GM21528 (cell line): ENCODE data around the gene OR2S2.
"Not testable (repeated sequence)": the region's sequence is repeated elsewhere in the genome, so short reads cannot be mapped to it uniquely, and the experiment has no call there.

Source experiments
- ATAC-seq: cut with Tn5 transposase; IDR thresholded peaks from one replicate; pipeline ENCODE4 v1.9.1; 2021; ENCODE audit warnings: mild to moderate bottlenecking, moderate library complexity; ENCODE audit not compliant: unreplicated experiment, low FRiP score

OR2S2 gene

DNA sequence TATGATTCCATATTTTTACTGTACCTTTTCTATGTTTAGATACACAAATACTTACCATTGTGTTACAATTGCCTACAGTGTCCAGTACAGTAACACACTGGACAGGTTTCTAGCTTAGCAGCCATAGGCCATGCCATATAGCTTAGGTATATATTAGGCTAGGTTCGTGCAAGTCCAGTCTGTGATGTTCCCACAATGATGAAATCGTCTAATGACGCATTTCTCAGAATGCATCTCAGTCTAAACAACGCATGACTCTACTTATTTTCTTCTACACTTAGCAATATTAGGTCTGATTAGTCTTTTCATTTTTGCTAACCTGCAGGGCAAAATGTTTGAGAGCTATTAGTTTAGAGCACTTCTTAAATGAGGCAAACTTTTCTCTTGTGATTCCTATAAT lies 22.7 kb downstream of the OR2S2 start:
- ATAC-seq: no peak

DNA sequence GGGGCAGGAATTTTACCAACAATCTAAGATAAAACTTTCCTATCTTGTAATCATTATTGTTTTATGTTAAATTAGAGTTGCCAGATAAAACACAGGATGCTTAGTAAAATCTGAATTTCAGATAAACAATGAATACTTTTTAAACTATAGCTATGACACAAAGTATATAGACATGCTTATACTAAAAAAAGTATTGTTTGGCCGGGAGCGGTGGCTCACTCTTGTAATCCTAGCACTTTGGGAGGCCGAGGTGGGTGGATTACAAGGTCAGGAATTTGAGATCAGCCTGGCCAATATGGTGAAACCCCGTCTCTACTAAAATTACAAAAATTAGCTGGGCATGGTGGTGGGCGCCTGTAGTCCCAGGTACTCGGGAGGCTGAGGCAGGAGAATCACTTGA lies 23.9 kb downstream of the OR2S2 start:
- not testable (repeated sequence) for ATAC-seq

DNA sequence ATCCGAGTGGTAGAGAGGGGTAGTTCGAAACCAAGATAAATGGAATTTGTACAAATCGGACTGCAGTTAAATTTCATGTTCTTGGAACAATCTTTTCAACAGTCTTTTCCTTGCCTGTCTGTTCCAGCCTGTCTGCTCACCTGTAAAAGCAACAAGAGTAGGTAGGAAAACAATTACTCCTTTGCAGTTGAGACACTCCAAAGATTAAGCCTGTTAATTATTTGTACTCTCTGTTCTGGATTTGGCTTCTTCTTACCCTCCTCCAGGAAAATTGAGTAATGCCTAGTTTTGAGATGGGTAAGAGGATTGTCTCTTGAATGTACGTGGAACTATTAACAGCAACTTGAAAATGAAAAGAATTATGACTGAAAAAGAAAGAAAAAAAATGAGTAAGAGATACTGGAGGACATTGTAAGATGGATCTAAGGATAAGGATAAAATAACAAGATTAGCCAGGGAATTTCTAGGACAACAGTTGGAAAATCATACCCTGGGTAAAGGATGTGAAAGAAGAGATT lies 24.3 kb downstream of the OR2S2 start:
- ATAC-seq: no peak

DNA sequence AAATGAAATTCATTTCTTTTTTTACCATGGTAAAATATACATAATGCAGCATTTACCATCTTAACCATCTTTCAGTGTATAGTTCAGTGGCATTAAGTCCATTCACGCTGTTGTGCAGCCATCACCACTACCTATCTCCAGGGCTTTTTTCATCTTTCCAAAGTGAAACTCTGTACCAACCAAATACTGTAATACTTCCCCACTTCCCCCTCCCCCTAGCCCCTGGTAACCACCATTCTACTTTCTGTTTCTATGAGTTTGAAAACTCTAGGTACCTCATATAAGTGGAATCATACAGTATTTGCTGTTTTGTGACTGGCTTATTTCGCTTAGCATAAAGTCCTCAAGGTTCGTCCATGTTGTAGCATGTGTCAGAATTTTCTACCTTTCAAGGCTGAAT lies 25.2 kb downstream of the OR2S2 start:
- ATAC-seq: no peak

DNA sequence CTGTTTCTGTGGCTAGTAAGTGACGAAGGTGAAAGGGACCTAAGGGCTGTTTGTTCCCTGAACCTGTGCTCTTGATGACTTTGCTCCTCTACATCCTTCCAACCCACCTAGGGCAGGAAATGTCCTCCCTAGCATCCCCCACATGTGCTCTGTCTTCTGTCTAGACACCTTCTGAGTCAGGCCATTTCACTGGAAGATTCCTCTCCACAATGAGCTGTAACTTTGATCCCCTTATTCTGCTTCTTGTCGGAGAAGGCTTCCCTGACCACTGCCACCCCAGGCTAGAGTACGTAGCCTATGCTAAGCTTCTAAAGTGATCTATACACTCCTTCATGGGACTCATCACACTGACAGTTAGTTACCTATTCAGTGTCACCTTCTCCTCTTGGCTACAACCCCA lies 27.0 kb downstream of the OR2S2 start:
- ATAC-seq: no peak

DNA sequence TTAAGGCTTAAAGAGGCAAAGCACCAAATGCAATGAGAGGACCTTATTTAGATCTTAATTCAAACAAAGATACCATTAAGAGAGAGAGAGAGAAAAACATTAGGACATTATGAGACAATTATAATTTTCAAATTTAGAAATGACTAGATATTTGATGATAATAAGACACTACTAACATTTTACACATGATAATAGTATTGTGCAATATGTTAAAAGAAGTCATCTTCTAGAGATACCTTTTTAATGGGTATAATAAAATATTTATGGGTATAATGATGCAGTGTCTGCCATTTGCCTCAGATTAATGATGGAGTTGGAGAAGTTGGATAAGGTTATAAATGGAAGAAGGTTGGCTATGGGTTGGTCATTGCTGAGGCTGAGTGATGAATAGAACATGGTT lies 27.4 kb downstream of the OR2S2 start:
- no peak for ATAC-seq

DNA sequence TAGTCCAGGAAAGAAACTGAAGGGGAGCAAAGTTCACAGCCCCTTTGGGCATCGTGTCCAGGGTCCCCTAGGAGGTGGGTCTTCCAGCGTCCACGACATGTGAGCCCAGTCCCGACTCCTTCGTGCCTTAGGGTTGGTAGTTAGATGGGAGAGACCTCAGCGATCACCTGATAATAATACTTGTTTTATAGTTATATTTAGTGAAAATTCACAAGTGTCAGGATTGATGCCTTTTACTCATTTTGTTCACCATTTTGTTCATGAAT lies 28.6 kb downstream of the OR2S2 start:
- ATAC-seq: no peak

DNA sequence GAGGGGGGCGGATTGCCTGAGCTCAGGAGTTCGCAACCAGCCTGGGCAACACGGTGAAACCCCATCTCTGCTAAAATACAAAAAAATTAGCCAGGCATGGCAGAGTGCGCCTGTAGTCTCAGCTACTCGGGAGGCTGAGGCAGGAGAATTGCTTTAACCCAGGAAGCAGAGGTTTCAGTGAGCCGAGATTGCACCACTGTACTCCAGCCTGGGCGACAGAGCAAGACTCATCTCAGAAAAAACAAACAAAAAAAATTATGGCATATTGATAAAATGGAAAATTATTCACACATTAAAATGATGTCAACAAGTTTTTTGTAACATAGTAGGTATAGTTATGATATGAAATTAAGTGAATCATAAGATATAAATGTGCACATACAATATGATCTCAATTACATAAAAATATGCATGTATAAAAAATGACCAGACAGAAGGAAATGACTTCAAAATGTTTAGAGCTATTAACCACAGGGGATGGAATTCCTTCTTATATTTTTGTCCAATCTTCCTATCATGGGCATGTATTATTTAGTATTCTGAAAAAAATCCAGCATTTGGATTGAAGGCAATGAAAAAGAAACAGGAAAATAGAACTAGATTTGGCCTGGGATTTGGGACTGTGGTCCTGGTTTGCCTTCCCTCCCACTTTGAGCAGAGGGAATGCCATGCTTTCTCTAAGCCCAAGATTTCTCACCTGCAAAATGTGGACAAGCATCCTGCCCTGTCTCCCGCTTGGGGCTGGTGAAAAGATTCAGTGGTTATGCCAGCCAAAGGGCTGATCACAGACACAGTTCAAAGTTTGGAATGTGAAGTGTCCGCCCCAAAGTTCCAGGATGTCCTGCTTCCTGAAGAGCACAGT lies 29.1 kb downstream of the OR2S2 start:
- no peak for ATAC-seq

DNA sequence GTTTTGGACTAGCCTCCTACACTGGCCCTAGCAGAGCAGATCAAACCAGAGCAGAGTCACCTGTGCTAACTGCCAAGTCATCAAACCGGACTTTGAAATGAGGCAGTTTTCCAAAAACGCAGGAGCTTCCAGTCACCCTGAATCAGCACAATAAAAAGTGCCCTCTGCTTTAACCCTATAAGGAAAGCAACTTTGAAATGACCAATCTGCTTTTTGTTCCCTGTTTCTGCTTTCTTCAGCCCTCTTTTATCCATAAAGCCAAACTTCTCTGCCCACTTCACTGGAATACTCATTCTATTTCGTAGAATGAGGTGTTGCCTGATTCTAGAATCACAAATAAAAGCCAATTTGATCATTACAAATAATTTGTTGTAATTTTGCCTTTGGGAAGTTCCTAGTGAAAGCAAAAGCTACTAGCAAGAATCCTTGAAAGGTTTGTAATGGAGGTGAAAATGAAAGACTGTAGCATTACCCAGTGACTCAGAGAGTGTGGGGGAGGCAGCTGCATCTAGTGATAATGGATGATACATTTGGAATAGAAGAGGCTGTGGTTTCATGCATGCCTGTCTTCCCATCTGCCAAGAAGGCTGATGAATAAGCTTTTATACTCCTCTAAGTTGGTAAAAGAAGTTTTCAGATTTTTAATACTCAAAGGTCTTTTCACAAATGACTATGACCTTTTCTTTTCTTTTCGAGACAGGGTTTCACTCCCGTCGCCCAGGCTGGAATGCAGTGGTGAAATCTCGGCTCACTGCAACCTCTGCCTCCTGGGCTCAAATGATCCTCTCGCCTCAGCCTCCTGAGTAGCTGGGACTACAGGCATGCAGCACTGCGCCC lies 33.8 kb downstream of the OR2S2 start:
- no peak for ATAC-seq

DNA sequence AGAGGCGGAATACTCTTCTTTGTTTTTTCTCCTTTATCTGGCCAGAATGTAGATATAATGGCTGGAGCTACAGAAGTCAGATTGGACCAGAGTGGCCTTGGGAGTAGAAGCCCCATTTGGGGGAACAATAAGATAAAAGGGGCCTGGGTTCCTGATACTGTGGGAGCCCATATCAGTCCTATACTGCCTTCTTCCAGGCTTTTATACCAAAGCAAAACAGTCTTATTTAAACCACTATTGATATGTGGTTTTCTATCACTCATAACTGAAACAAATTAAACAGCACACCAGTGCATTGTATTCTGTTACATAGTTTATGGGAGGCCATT lies 34.4 kb downstream of the OR2S2 start:
- no peak for ATAC-seq

DNA sequence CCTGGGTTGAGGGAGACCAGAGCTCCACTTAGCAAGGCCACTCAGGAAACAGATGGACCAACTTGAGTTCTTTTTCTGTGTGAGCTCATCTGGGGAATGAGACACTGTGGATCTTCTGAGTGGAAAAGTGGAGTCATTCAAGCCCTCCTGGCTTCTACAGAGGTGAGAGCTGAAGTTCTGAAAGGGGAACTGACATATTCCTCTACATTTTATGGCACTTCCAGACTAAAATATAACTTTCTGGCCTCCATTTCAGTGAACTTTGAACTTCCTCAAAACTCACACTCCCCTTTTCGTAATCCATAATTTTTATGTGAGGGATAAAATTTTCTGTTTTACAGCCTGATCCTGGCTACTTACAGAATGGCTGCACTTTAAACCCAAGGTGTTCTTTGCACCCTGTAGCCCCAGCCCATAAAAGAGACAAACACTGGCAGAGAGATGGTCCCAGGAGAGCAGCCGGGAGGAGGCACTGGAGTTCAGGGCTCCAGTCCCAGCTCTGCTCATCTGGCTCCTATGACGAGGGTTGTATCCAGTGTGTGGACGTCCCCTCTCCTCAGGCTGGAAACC lies 37.8 kb downstream of the OR2S2 start:
- no peak for ATAC-seq

DNA sequence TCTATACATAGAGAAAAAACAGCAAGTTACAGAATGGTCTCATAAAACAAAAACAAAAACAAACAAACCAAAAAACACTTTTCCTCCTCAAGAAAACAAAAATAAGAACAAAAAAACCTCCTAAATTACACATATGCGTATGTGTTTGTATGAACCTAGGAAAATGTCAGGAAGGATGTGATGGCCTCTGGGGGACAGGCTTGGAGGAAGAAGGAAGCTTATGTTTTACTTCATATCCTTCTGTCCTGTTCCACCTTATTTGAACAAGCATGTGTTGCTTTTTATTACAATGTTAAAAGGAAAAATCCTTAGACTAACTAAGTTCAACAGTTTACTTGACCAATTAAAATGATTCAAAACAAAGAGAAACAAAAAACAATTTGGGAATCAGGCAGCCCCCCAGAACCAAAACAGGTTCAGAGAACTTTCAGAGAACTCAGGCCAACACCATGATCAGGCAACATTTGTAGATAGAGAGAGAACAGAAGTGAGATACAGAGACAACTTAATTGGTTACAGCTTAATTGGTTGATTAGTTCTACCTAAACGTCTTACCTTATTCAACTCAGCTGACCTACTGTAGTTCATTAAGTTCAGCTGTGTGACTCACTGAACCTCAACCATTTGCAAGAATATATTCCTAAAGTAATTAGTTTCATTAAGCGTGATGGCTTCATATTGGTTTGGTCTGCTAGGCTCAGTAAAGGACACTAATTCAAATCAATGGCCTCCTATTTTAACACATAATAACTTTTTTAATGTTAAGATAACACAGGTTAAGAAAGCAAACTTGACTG lies 38.5 kb downstream of the OR2S2 start:
- ATAC-seq: no peak

DNA sequence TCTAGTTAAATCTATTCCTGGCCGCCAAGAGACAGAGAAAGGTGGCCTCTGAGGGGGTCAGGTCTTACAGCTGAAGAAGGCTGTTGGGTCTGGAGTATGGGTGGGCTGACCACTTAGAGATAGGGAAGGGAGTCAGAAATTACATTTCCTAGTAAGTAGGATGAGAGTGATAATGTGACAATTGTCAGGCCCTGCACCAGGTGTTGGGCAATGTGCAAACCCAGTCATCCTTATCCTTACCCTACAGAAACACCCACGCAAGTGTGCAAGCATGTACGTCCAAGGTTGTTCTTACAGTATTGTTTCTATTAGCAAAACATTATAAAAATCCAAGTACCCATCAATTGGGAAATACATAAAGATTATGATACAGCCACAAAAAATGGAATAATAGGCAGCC lies 39.2 kb downstream of the OR2S2 start:
- ATAC-seq: no peak

DNA sequence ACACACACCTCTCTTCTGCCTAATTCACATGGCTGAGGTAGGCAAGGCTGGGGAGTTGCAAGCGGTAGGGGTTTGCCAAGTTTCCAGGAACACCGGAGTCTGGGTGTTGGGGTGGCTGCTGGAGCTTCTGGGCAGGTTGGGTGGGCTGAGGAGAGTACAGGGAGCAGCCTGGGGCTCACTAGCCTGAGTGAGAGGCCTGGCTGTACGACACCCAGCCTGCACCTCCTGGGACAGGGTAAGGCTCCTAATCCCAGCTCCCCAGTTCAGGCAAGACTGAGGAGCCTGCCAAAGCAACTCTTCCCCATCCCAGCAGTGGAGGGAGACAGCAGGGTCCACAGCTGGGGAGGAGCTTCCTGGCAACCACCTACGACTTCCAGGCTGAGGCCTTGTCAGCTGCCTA lies 40.7 kb downstream of the OR2S2 start:
- ATAC-seq: no peak

DNA sequence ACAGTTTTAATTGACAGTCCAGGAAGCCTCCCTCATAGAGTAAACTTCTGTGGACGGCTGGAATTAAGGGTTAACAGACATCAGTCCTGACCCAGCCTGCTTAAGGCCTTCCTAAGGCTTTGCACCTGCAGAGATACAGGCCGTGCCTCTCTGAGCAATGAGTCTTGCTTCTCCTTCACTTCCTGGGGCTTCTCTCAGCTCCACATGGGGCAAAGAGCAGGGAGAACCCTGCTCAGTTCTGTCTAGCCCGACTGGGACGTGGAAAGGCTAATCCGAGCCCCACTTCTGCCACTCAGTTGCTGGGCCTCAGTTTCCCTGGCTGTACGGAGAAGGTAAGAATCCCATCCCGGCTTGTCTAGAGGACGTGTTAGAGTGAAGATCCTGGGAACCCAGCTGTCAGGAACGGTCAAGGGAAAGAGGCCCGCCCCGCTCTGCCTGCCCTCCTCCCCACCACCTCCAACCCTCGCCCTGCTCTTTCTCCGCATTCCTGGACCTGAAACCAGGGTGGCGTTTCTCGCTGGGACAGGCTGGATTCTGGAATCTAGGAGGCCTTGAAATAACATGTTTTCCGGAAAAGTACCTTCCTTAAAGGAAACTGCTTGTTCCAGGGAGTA lies 42.2 kb downstream of the OR2S2 start:
- no peak for ATAC-seq

DNA sequence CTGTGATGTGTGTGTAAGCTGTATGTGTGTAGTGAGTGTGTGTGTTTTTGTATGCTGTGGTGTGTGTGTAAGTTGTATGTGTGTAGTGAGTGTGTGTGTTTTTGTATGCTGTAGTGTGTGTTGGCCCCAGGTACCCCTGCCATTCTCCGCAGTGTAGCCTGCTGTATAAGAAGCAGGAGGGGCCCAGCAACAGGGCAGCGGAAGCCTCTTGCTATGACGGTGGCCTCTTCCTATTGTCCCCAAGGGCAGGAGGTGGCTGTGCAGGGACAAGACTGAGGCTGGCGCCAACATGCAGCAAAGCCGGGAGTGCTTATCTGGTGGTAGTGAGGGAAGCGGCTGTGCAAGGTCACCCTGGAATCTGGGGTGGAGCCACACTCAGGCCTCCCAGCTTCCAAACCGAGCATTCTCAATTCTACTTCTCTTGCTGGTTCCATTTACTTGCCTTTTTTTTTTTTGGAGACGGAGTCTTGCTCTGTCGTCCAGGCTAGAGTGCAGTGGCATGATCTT lies 43.6 kb downstream of the OR2S2 start:
- no peak for ATAC-seq

DNA sequence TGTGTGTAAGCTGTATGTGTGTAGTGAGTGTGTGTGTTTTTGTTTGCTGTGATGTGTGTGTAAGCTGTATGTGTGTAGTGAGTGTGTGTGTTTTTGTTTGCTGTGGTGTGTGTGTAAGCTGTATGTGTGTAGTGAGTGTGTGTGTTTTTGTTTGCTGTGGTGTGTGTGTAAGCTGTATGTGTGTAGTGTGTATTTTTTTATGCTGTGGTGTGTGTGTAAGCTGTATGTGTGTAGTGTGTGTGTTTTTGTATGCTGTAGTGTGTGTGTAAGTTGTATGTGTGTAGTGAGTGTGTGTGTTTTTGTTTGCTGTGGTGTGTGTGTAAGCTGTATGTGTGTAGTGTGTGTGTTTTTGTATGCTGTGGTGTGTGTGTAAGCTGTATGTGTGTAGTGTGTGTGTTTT lies 44.5 kb downstream of the OR2S2 start:
- ATAC-seq: not testable (repeated sequence)

DNA sequence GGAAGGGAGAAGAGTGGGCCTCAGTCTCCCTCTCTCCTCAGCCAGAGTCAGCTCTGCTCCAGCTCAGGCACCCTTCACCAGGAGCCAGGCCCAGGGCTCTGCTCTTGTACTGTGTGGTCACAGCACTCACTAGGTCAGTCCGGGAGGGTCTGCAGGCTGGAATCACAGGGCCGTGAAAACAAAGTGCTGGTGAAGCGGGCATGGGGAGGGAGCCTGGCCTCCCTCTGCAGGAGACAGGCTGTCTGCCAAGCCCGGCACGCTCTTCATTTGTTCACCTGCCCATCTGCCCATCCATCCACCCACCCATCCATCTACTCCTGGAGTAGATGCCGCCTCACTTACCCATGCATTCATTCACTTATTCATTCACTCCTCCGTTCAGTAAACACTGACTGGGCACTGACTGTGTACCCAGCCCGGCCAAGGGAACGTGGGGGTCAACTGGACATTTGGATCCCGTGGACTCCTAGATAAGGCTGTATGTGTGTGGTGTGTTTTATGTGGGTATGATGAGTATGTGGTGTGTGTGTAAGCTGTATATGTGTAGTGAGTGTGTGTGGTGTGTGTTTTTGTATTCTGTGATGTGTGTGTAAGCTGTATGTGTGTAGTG lies 45.1 kb downstream of the OR2S2 start:
- no peak for ATAC-seq

DNA sequence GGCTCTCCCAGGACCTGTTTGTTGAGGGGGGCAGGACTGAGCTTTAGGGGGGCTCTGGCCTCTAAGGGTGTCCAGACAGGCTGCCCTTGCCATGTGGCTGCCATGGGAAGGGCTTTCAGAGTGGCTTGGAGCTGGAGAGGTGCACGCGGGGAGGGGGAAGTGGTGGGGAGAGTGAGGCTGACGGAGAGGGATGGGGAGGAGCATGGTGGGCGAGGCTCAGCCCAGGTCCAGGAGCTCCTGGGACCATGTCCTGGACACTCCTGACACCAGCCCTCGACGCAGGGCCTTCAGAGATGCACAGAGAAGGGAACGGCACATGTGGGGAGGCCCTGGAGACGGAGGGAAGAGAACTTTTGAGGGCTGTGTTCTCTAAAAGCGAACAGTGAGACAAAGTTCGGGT lies 46.3 kb downstream of the OR2S2 start:
- no peak for ATAC-seq
